Uterus (tissue), 4 donors: ENCODE results near the gene NHLH2. TPM values are rescaled to one million over a fixed set of nuclear protein-coding genes. Genes with fewer than 3 reads are reported as not detected.

Experiments used
- DNase-seq, 2 donors: peaks; one replicate each; pipeline ENCODE4 v3.0.0-alpha.2; 2019 to 2020
- H3K27ac ChIP-seq, 2 donors: fragments of 200-600 bp; sonication (generic); 1 replicate in 1 of 2; 2 replicates in 1 of 2; pipeline ENCODE4 v1.5.1; 2016 to 2018
- H3K27me3 ChIP-seq, 2 donors: fragments of 200-600 bp; sonication (generic); one replicate each; pipeline ENCODE4 v1.5.1; 2018 to 2019; ENCODE audit warnings: control low read depth in 1 of 2
- H3K36me3 ChIP-seq, 2 donors: fragments of 200-600 bp; sonication (generic); one replicate each; pipeline ENCODE4 v1.5.1; 2019; ENCODE audit warnings: control low read depth in 1 of 2
- H3K4me1 ChIP-seq, 2 donors: fragments of 200-600 bp; sonication (generic); one replicate each; pipeline ENCODE4 v1.5.1; 2018 to 2019; ENCODE audit warnings: control low read depth in 1 of 2
- H3K4me3 ChIP-seq, 2 donors: fragments of 200-600 bp; sonication (generic); 1 replicate in 1 of 2; 2 replicates in 1 of 2; pipeline ENCODE4 v1.5.1; 2018 to 2019; ENCODE audit warnings: mild to moderate bottlenecking in 1 of 2
- H3K9me3 ChIP-seq, 2 donors: fragments of 200-600 bp; sonication (generic); one replicate each; pipeline ENCODE4 v1.5.1; 2019; ENCODE audit warnings: control low read depth in 1 of 2
- POLR2A ChIP-seq, 2 donors: fragments of 450-650 bp; IDR thresholded peaks; one replicate each; pipeline ENCODE4 v1.6.1; 2016; ENCODE audit warnings: antibody characterized with exemption in 2 of 2, mild to moderate bottlenecking in 1 of 2, moderate library complexity in 1 of 2
- intact Hi-C: fragments of 100-400 bp; cut with DNase I; formaldehyde crosslinking; loops from one replicate; pipeline ENCODE4 v1.15.1; 2023; ENCODE audit warnings: low total_unique reads
- total RNA-seq, 4 donors: library from RNA; depleted of rRNA in 3 of 4; stranded (reverse); fragments of >200 nt in 3 of 4; gene quantifications; one replicate each; pipeline versions ENCODE4 v1.1.0 to v1.2.4, GENCODE V29; 2014 to 2023
- TF ChIP-seq, protein P1 (sequence below), 4 experiments: fragments of 200-600 bp in 2 of 4; fragments of 450-650 bp in 2 of 4; sonication (generic) in 2 of 4; IDR thresholded peaks; one replicate each; pipeline ENCODE4 v1.5.1; 2016 to 2019; ENCODE audit warnings: antibody characterized with exemption in 4 of 4, mild to moderate bottlenecking in 2 of 4, moderate library complexity in 1 of 4
- donor health status: DM: yes; HTN: yes; CAD: no.

The NHLH2 gene
- total RNA-seq, 4 donors from 2014 or later = not detected

DNA sequence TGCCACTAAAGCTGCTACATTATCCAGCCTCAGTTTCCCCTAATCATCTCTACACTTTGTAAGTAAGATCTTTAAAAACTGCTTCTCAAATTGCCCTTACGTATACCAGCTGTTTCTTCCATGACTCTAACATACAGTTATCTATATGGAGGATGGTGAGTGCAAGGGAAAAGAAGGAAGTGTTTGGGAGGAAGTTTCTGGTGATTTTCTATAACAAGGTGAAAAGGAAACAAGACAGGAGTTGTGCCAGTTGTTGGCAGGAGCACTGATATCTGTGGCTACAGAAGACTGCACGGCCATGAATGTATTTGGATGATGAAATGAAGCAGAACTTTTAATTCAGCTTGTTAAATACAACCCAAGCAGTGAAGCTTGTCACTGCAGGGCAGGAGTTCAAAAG is 32.3 kb upstream of the NHLH2 start:
- Histone ChIP-seq H3K27ac (no peak overlapping the region), H3K4me1 (no peaks in the 10 kb centered on the region), H3K4me3 (no peak overlapping the region), H3K9me3 (no peaks in the 10 kb centered on the region), H3K36me3 (no peaks in the 10 kb centered on the region), H3K27me3 (no peaks in the 10 kb centered on the region)
- TF ChIP-seq, protein P1, sequence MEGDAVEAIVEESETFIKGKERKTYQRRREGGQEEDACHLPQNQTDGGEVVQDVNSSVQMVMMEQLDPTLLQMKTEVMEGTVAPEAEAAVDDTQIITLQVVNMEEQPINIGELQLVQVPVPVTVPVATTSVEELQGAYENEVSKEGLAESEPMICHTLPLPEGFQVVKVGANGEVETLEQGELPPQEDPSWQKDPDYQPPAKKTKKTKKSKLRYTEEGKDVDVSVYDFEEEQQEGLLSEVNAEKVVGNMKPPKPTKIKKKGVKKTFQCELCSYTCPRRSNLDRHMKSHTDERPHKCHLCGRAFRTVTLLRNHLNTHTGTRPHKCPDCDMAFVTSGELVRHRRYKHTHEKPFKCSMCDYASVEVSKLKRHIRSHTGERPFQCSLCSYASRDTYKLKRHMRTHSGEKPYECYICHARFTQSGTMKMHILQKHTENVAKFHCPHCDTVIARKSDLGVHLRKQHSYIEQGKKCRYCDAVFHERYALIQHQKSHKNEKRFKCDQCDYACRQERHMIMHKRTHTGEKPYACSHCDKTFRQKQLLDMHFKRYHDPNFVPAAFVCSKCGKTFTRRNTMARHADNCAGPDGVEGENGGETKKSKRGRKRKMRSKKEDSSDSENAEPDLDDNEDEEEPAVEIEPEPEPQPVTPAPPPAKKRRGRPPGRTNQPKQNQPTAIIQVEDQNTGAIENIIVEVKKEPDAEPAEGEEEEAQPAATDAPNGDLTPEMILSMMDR (IDR thresholded peaks at IDR 0.05) = no peak
- TF ChIP-seq POLR2A (IDR thresholded peaks at IDR 0.05) = no peak
- DNase-seq = no peak
- intact Hi-C loops = no loop called here

DNA sequence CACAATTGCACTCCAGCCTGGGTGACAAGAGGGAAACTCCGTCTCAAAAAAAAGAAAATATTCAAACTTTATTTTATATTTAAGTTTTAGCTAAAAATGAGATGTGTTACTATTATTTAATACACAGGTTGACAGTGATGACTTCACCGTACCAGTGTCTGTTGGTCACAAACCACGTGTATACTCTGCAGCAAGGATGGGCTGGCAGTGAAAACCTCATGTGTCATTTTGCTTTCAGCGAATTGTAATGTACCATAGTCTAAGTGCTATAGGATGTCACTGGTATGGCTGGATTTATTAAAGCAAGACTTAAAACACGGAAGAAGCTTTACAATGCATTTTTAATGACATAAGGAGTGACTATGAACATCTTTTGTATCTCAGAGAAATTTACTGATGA is 28.1 kb upstream of the NHLH2 start:
- Histone ChIP-seq H3K27me3 (no peaks in the 10 kb centered on the region), H3K4me3 (no peak overlapping the region), H3K9me3 (no peaks in the 10 kb centered on the region), H3K36me3 (no peaks in the 10 kb centered on the region), H3K4me1 (no peaks in the 10 kb centered on the region), H3K27ac (no peak overlapping the region)
- no peak for DNase-seq
- TF ChIP-seq POLR2A (IDR thresholded peaks at IDR 0.05) = no peak
- TF ChIP-seq, protein P1 (IDR thresholded peaks at IDR 0.05) = no peak
- intact Hi-C loops = no loop called here

DNA sequence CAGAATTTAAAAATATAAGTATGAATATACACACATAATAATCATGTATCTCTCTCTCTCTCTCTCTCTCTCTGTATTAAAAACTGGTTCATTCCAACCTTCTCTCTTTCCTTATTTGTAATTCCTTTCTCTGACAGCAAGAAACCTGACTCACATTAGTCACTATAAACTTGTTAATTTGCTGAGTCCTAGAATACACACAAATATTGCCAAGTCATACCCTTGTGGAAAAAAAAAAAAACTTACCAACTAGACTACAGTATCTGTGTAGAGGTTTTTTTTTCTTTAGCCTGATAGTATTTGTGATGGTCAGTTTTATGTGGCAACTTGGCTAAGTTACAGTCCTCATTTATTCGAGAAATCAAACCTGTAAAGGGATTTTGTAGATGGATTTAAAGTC is 26.3 kb upstream of the NHLH2 start:
- intact Hi-C loops = no loop called here
- H3K36me3 ChIP-seq = no peaks in the 10 kb centered on the region
- H3K9me3 ChIP-seq = no peaks in the 10 kb centered on the region
- no peak overlapping the region for H3K4me3 ChIP-seq
- TF ChIP-seq, protein P1 (IDR thresholded peaks at IDR 0.05) = no peak
- TF ChIP-seq POLR2A (IDR thresholded peaks at IDR 0.05) = no peak
- no peaks in the 10 kb centered on the region for H3K27me3 ChIP-seq
- no peaks in the 10 kb centered on the region for H3K4me1 ChIP-seq
- DNase-seq = no peak
- no peak overlapping the region for H3K27ac ChIP-seq

DNA sequence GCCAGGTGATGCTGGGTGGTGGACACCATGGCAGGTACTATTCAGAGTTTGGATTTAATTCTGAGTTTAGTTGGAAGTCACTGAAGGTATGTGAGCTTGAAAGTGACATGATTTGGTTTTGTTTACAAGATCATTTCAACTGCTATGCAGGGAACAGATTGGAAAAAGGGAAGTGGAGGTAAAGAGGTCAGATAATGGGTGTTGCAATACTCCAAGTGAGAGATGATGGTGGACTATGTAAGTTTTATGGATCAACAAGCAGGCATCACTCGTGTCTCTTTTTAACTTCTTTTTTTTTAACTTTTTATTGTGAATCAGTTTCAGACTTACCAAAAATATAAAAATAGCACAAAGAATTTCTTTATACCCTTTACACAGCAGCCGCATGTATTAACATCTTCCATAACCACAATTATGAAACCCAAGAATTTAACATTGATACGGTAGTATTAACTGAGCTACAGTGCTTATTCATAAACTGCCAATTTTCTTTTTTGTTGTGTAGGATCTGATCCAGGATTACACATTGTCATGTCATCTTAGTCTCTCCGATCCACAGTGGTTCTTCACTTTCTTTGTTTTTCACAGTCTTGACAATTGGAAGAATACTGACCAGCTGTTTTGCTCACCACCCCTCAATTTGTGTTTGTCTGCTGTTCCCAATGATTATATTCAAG is 24.9 kb upstream of the NHLH2 start:
- intact Hi-C loops = no loop called here
- H3K36me3 ChIP-seq = no peaks in the 10 kb centered on the region
- no peaks in the 10 kb centered on the region for H3K4me1 ChIP-seq

DNA sequence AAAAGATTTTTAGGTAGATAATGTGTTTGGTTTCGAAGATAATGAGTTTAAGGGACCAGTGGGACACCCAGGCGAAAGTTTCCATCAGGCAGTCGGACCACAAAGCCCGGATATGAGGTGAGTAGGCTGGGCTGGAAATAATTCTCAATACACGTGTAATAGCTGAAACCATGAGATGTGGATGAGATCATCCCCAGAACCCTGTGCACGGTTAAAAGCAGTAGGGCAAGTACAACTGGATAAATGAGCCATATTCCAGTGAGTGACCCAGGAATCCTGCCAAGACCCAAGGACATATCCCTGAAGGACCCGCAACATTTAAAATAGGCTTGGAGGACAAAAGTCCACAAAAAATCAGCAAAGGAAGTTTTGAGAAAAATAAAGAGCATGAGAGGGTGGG is 21.5 kb upstream of the NHLH2 start:
- H3K4me3 ChIP-seq = no peak overlapping the region
- H3K9me3 ChIP-seq = no peaks in the 10 kb centered on the region
- intact Hi-C loops = no loop called here
- DNase-seq = no peak
- no peaks in the 10 kb centered on the region for H3K36me3 ChIP-seq
- TF ChIP-seq, protein P1 (IDR thresholded peaks at IDR 0.05) = no peak
- TF ChIP-seq POLR2A (IDR thresholded peaks at IDR 0.05) = no peak
- H3K27me3 ChIP-seq = no peaks in the 10 kb centered on the region
- H3K4me1 ChIP-seq = no peaks in the 10 kb centered on the region
- no peak overlapping the region for H3K27ac ChIP-seq

More for the DNA sequence above, 24.9 kb upstream of the NHLH2 start:
- Histone ChIP-seq H3K27ac (no peak overlapping the region), H3K27me3 (no peaks in the 10 kb centered on the region), H3K9me3 (no peaks in the 10 kb centered on the region), H3K4me3 (no peak overlapping the region)
- no peak for TF ChIP-seq POLR2A (IDR thresholded peaks at IDR 0.05)
- no peak for DNase-seq

DNA sequence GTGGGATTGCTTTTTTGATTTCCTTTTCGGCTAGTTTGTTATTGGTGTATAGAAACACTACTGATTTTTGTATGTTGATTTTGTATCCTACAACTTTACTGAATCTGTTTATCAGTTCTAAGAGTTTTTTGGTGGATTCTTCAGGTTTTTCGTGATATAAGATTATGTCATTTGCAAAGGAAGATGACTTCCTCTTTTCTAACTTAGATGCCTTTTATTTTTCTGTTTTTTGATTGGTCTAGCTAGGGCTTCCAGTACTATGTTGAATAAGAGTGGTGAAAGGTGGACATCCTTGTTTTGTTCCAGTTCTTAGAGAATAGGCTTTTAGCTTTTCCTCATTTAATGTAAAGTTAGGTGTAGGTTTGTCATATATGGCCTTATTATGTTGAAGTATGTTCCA is 13.1 kb upstream of the NHLH2 start:
- TF ChIP-seq, protein P1 (IDR thresholded peaks at IDR 0.05) = no peak
- no peak for TF ChIP-seq POLR2A (IDR thresholded peaks at IDR 0.05)

More for the DNA sequence above, 13.1 kb upstream of the NHLH2 start:
- intact Hi-C loops = no loop called here
- no peaks in the 10 kb centered on the region for H3K4me1 ChIP-seq
- H3K36me3 ChIP-seq = no peaks in the 10 kb centered on the region
- DNase-seq = no peak
- H3K27me3 ChIP-seq = peaks cover 0 to 1% of the 10 kb centered on the region in 2 donors
- no peak overlapping the region for H3K27ac ChIP-seq
- peaks cover 0 to 2% of the 10 kb centered on the region in 2 donors for H3K9me3 ChIP-seq
- no peak overlapping the region for H3K4me3 ChIP-seq
